GM10266 (cell line): ENCODE results near the gene IFNG-AS1.

Experiments used
- DNase-seq: peaks from one replicate; pipeline ENCODE4 v3.0.0; 2012; ENCODE audit errors: extremely low spot score
- CTCF ChIP-seq: IDR thresholded peaks from 2 replicates; pipeline ENCODE4 v1.5.1; 2012; ENCODE audit warnings: mild to moderate bottlenecking, low read depth; ENCODE audit not compliant: control insufficient read depth, insufficient read depth; ENCODE audit errors: missing control alignments

The IFNG-AS1 gene

DNA sequence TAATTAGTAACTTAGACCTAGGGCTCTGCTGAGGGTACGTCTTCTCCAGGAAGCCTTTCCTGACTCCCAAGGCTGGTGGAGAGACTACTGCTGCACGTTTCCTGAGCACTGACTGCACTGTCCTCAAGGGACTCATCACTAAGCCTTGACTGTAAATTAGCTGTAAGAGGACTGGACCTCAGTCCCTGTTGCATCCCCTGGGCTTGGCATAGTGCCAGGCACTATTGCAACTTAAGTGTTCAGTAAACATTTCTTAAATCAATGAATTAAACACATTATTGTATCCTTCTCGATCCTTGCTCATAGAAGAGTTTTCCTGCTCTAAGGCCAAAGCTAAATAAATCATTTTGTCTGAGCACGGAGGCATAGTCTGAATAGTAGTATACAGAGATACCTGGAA is 31.9 kb upstream of the IFNG-AS1 start:
- TF ChIP-seq CTCF, result no peak
- DNase-seq, result no peak

- TF ChIP-seq CTCF, result no peak
- no peak for DNase-seq
Observed at GRCh38 chr12:67958187-67958586, 31.1 kb upstream of the IFNG-AS1 start.

DNA sequence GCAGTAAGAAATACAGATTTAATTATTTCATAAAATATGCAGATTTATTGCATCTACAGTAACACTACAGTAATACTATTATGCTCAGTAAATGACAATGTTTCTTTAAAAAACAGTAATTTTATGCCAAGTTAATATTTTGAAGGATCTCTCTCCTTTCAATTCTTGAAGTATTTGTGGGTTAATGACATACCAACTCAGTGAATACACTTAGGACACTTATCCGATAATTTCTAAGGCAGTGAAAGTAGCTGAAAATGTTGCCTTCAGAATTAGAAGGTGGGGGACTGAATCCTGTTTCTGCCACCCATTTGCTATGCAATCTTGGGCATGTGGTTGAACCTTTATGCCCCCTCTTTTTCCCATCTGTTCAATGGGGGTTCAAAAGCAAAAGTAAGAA is 24.8 kb upstream of the IFNG-AS1 start:
- DNase-seq, result no peak
- no peak for TF ChIP-seq CTCF

DNA sequence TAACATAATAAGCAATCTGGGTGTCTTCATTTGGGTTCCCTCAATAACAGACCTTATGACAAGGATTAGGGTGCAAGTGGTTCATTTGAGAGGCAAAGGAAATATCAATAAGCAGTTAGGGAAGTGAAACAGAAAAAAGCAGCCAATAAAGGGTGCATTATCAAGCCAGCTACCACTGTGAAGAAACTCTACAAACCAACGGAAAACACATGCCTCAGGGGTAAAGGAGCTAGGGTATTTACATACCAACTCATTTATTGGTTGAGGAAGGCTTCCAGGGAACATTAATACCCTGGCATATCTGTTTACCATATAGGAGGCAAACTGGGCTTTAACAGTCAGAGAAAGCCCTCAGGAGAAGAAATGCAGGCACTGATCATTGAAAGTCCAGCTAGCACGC is 22.7 kb upstream of the IFNG-AS1 start:
- no peak for TF ChIP-seq CTCF
- no peak for DNase-seq

- DNase-seq, result no peak
- TF ChIP-seq CTCF, result no peak
Observed at GRCh38 chr12:67968321-67968720, 20.9 kb upstream of the IFNG-AS1 start.

DNA sequence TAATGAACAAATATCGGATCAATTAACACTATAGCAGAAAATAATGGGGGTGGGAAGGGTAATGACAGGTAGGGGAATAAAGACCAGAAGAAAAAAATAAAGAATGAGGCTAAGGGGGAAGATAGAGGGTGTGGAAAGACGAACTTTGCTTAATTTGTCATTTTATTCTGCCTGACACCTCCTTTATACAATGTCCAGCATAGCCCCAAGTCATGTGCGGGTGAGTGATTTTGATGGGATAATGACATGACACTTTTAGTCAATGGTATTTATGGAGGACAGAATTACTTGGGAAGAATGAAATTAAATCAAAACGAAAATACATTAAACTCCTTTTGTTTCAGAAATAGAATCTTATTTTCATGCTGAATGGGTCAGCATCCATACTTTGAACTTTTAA is 20.5 kb upstream of the IFNG-AS1 start:
- DNase-seq, result no peak

More for the DNA sequence above, 20.5 kb upstream of the IFNG-AS1 start:
- TF ChIP-seq CTCF, result no peak
